ENCODE measurements around the gene SYS1.

Gene SYS1

GRCh38 chr20:45325371-45325770 is 37.6 kb upstream of the SYS1 start:
- no peak for TF ChIP-seq POLR2AphosphoS5 (IDR thresholded peaks at IDR 0.05; ENCODE audit: low read depth)

GRCh38 chr20:45328451-45328850 is 34.5 kb upstream of the SYS1 start:
- no peak for DNase-seq (ENCODE audit: low read depth in 1 of 2, low spot score in 1 of 2)
- Histone ChIP-seq H3K27me3 (ENCODE audit: insufficient read depth, poor library complexity, severe bottlenecking) (no peaks in the 10 kb centered on the region), H3K27ac (replicated peaks) (no peak overlapping the region)

More at GRCh38 chr20:45325371-45325770, 37.6 kb upstream of the SYS1 start:
- no peak overlapping the region for H3K4me3 ChIP-seq (replicated peaks; ENCODE audit: insufficient read depth, low read length)
- no peak for DNase-seq (ENCODE audit: low read depth in 1 of 2, low spot score in 1 of 2)
- H3K27ac ChIP-seq (replicated peaks): no peak overlapping the region
- H3K27me3 ChIP-seq (ENCODE audit: insufficient read depth, poor library complexity, severe bottlenecking): no peaks in the 10 kb centered on the region

GRCh38 chr20:45329497-45330319 is 33.2 kb upstream of the SYS1 start:
- TF ChIP-seq GABPA (IDR thresholded peaks at IDR 0.05; ENCODE audit: low read depth): no peak
- TF ChIP-seq CTCF (IDR thresholded peaks at IDR 0.05; ENCODE audit: insufficient read depth, low read length): no peak
- TF ChIP-seq REST (IDR thresholded peaks at IDR 0.05; ENCODE audit: insufficient replicate concordance, low read depth): no peak
- no peak for TF ChIP-seq SPI1 (IDR thresholded peaks at IDR 0.05; ENCODE audit: borderline replicate concordance, low read depth)
- no peak for TF ChIP-seq POLR2AphosphoS5 (IDR thresholded peaks at IDR 0.05; ENCODE audit: low read depth)
- Histone ChIP-seq H3K27ac (replicated peaks) (no peak overlapping the region), H3K4me3 (replicated peaks; ENCODE audit: insufficient read depth, low read length) (no peak overlapping the region), H3K27me3 (ENCODE audit: insufficient read depth, poor library complexity, severe bottlenecking) (no peaks in the 10 kb centered on the region)
- DNase-seq (ENCODE audit: low read depth in 1 of 2, low spot score in 1 of 2): no peak

More at GRCh38 chr20:45328451-45328850, 34.5 kb upstream of the SYS1 start:
- no peak for TF ChIP-seq GABPA (IDR thresholded peaks at IDR 0.05; ENCODE audit: low read depth)
- no peak for TF ChIP-seq REST (IDR thresholded peaks at IDR 0.05; ENCODE audit: insufficient replicate concordance, low read depth)
- no peak for TF ChIP-seq SPI1 (IDR thresholded peaks at IDR 0.05; ENCODE audit: borderline replicate concordance, low read depth)
- no peak for TF ChIP-seq POLR2AphosphoS5 (IDR thresholded peaks at IDR 0.05; ENCODE audit: low read depth)
- no peak for TF ChIP-seq CTCF (IDR thresholded peaks at IDR 0.05; ENCODE audit: insufficient read depth, low read length)
- no peak overlapping the region for H3K4me3 ChIP-seq (replicated peaks; ENCODE audit: insufficient read depth, low read length)

GRCh38 chr20:45330476-45330875 is 32.5 kb upstream of the SYS1 start:
- no peak for TF ChIP-seq POLR2AphosphoS5 (IDR thresholded peaks at IDR 0.05; ENCODE audit: low read depth)
- TF ChIP-seq REST (IDR thresholded peaks at IDR 0.05; ENCODE audit: insufficient replicate concordance, low read depth): no peak
- TF ChIP-seq GABPA (IDR thresholded peaks at IDR 0.05; ENCODE audit: low read depth): no peak
- no peak for TF ChIP-seq SPI1 (IDR thresholded peaks at IDR 0.05; ENCODE audit: borderline replicate concordance, low read depth)
- TF ChIP-seq CTCF (IDR thresholded peaks at IDR 0.05; ENCODE audit: insufficient read depth, low read length): no peak
- no peak overlapping the region for H3K27ac ChIP-seq (replicated peaks)
- no peaks in the 10 kb centered on the region for H3K27me3 ChIP-seq (ENCODE audit: insufficient read depth, poor library complexity, severe bottlenecking)
- no peak overlapping the region for H3K4me3 ChIP-seq (replicated peaks; ENCODE audit: insufficient read depth, low read length)
- no peak for DNase-seq (ENCODE audit: low read depth in 1 of 2, low spot score in 1 of 2)
